Parathyroid adenoma (tissue), 2 donors: ENCODE measurements around the gene SULT2A1.
"Not testable (repeated sequence)": the region's sequence is repeated elsewhere in the genome, so short reads cannot be mapped to it uniquely, and the experiment has no call there.

Source experiments
- H2AFZ ChIP-seq: fragments of 300-600 bp; sonication (generic); one replicate; pipeline ENCODE4 v1.7.0; 2017; ENCODE audit warnings: antibody characterized with exemption, mild to moderate bottlenecking
- H3K27ac ChIP-seq: fragments of 300-600 bp; sonication (generic); one replicate; pipeline ENCODE4 v1.7.0; 2017
- H3K27me3 ChIP-seq: fragments of 300-600 bp; sonication (generic); one replicate; pipeline ENCODE4 v1.7.0; 2017; ENCODE audit warnings: low read length; ENCODE audit not compliant: control insufficient read depth, insufficient read depth
- H3K36me3 ChIP-seq: fragments of 300-600 bp; sonication (generic); one replicate; pipeline ENCODE4 v1.7.0; 2017; ENCODE audit warnings: low read length; ENCODE audit not compliant: control insufficient read depth, insufficient read depth
- H3K4me1 ChIP-seq: fragments of 300-600 bp; sonication (generic); one replicate; pipeline ENCODE4 v1.7.0; 2017; ENCODE audit warnings: control low read depth
- H3K4me2 ChIP-seq: fragments of 300-600 bp; sonication (generic); one replicate; pipeline ENCODE4 v1.7.0; 2017; ENCODE audit warnings: low read length
- H3K4me3 ChIP-seq: fragments of 300-600 bp; sonication (generic); one replicate; pipeline ENCODE4 v1.7.0; 2017; ENCODE audit warnings: low read depth, low read length
- H3K79me2 ChIP-seq: fragments of 300-600 bp; sonication (generic); one replicate; pipeline ENCODE4 v1.7.0; 2017; ENCODE audit warnings: control low read depth
- H3K9ac ChIP-seq: fragments of 300-600 bp; sonication (generic); one replicate; pipeline ENCODE4 v1.7.0; 2017; ENCODE audit warnings: mild to moderate bottlenecking
- H3K9me3 ChIP-seq: fragments of 300-600 bp; sonication (generic); one replicate; pipeline ENCODE4 v1.7.0; 2017; ENCODE audit warnings: low read length; ENCODE audit not compliant: control insufficient read depth
- TF ChIP-seq, protein P1 (sequence below): fragments of 300-600 bp; sonication (generic); IDR thresholded peaks from one replicate; pipeline ENCODE4 v1.7.0; 2017; ENCODE audit warnings: antibody characterized with exemption, mild to moderate bottlenecking
- donor health status: primary hyperparathyroidism.

Gene SULT2A1, protein sequence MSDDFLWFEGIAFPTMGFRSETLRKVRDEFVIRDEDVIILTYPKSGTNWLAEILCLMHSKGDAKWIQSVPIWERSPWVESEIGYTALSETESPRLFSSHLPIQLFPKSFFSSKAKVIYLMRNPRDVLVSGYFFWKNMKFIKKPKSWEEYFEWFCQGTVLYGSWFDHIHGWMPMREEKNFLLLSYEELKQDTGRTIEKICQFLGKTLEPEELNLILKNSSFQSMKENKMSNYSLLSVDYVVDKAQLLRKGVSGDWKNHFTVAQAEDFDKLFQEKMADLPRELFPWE

GRCh38 chr19:47886010-47886559 is at the start of gene SULT2A1:
TSS of gene SULT2A1 (minus strand) at chr19:47886315. CDS start at chr19:47886257, 58 bp downstream.
- H3K36me3 ChIP-seq, result no peaks in the 10 kb centered on the region
- peak within 1 kb of the TSS; percentile 98 for H3K27ac ChIP-seq
- no peaks in the 10 kb centered on the region for H3K27me3 ChIP-seq
- TF ChIP-seq, protein P1, sequence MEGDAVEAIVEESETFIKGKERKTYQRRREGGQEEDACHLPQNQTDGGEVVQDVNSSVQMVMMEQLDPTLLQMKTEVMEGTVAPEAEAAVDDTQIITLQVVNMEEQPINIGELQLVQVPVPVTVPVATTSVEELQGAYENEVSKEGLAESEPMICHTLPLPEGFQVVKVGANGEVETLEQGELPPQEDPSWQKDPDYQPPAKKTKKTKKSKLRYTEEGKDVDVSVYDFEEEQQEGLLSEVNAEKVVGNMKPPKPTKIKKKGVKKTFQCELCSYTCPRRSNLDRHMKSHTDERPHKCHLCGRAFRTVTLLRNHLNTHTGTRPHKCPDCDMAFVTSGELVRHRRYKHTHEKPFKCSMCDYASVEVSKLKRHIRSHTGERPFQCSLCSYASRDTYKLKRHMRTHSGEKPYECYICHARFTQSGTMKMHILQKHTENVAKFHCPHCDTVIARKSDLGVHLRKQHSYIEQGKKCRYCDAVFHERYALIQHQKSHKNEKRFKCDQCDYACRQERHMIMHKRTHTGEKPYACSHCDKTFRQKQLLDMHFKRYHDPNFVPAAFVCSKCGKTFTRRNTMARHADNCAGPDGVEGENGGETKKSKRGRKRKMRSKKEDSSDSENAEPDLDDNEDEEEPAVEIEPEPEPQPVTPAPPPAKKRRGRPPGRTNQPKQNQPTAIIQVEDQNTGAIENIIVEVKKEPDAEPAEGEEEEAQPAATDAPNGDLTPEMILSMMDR, result no peak
- peaks cover 8% of the 10 kb centered on the region for H3K79me2 ChIP-seq
- H2AFZ ChIP-seq, result peak within 1 kb of the TSS; percentile 36
- peaks cover 31% of the 10 kb centered on the region for H3K4me1 ChIP-seq
- peak within 1 kb of the TSS; percentile 73 for H3K4me2 ChIP-seq
- H3K4me3 ChIP-seq, result peak within 1 kb of the TSS; percentile 18
- no peaks in the 10 kb centered on the region for H3K9me3 ChIP-seq
- peak within 1 kb of the TSS; percentile 16 for H3K9ac ChIP-seq

DNA sequence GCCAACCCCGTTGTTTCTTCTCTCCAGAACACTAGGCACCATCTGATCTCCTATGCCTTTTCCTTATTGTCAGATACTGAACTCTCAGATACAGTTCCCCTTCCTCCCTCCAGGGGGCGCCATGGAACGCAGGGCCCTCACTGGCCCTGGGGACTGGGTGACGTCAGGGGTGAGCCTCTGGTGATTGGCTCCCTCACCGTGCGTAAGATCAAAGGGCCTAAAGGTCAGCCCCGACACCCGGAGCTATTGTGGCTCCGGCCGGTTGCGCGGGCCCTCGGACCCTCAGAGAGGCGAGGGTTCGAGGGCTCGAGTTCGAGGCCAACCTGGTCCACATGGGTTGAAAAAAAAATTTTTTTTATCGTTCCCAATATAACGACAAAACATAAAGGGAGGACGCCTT is 42.5 kb upstream of the SULT2A1 start:
- not testable (repeated sequence) for H3K4me2 ChIP-seq, H3K79me2 ChIP-seq, H3K9ac ChIP-seq, H3K4me3 ChIP-seq, H3K36me3 ChIP-seq, H2AFZ ChIP-seq, H3K27me3 ChIP-seq, H3K9me3 ChIP-seq, H3K27ac ChIP-seq, H3K4me1 ChIP-seq

DNA sequence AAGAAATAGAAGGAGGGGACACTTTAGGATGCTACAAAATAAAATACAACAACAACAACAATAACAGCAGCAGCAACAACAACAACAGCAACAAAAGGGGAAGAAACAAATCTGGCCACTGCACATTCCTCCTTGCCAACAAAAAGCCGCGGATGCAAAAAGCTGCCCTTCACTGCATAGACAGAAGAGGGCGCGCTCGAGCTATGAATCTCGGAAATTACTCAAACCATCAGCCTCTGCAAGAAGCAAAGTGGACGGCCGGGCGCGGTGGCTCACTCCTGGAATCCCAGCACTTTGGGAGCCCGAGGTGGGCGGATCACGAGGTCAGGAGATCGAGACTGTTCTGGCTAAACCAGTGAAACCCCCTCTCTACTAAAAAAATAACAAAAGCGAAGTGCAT is 34.0 kb upstream of the SULT2A1 start:
- H3K4me3 ChIP-seq, H3K4me2 ChIP-seq, H3K9ac ChIP-seq, H3K9me3 ChIP-seq, H3K27ac ChIP-seq, H3K36me3 ChIP-seq, H3K4me1 ChIP-seq, H3K79me2 ChIP-seq, H3K27me3 ChIP-seq: not testable (repeated sequence)
- TF ChIP-seq, protein P1, result peak; percentile 57
- H2AFZ ChIP-seq, result peak overlapping the region; percentile 18

- not testable (repeated sequence) for H3K9me3 ChIP-seq, H3K4me3 ChIP-seq, H2AFZ ChIP-seq, H3K36me3 ChIP-seq, H3K4me2 ChIP-seq, H3K9ac ChIP-seq, H3K27ac ChIP-seq, H3K79me2 ChIP-seq, H3K4me1 ChIP-seq, H3K27me3 ChIP-seq
Measured at GRCh38 chr19:47910191-47910590, 24.1 kb upstream of the SULT2A1 start.

DNA sequence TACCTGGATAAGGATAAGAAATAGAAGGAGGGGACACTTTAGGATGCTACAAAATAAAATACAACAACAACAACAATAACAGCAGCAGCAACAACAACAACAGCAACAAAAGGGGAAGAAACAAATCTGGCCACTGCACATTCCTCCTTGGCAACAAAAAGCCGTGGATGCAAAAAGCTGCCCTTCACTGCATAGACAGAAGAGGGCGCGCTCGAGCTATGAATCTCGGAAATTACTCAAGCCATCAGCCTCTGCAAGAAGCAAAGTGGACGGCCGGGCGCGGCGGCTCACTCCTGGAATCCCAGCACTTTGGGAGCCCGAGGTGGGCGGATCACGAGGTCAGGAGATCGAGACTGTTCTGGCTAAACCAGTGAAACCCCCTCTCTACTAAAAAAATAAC is 23.2 kb upstream of the SULT2A1 start:
- H3K9me3 ChIP-seq, result not testable (repeated sequence)

More for the DNA sequence above, 23.2 kb upstream of the SULT2A1 start:
- not testable (repeated sequence) for H3K27me3 ChIP-seq, H3K4me2 ChIP-seq, H3K4me3 ChIP-seq, H3K36me3 ChIP-seq, H3K4me1 ChIP-seq, H3K27ac ChIP-seq, H3K79me2 ChIP-seq, H2AFZ ChIP-seq, H3K9ac ChIP-seq
- TF ChIP-seq, protein P1, result peak; percentile 54
